IMR-90 (cell line): ENCODE measurements around the gene SLC22A16. TPM values are rescaled to one million over a fixed set of nuclear protein-coding genes. Genes with fewer than 3 reads are reported as not detected.

ENCODE experiments used
- ATAC-seq: fragments of 200-7000 bp; cut with Tn5 transposase; 2 replicates; pipeline ENCODE4 v1.9.1; 2020; ENCODE audit warnings: low read depth, mild to moderate bottlenecking, moderate library complexity
- BruUV-seq: library from RNA; stranded (reverse); fragments of 400-500 nt; replicated peaks from 2 replicates; lab custom pipeline; 2021; lab: Mats Ljungman, UMichigan
- CTCF ChIA-PET: fragments of 300-600 bp; formaldehyde crosslinking; extraction: SDS; loops from one replicate; lab custom pipeline; 2021; ENCODE audit warnings: antibody characterized with exemption; lab: Yijun Ruan, JAX
- POLR2A ChIA-PET: fragments of 300-600 bp; sonication (Branson Sonifier 250); formaldehyde crosslinking; loops from one replicate; lab custom pipeline; 2022; ENCODE audit warnings: antibody characterized with exemption; ENCODE audit not compliant: unreplicated experiment; lab: Charles Lee
- DNase-seq: peaks from one replicate; pipeline ENCODE4 v3.0.0; 2013
- H2AFZ ChIP-seq: replicated peaks from 2 replicates; pipeline ENCODE3; 2013; ENCODE audit warnings: low read length, mild to moderate bottlenecking; ENCODE audit not compliant: poor library complexity
- H2AK5ac ChIP-seq: 2 replicates; pipeline ENCODE4 v1.6.1; 2013; ENCODE audit warnings: low read depth, low read length, inconsistent platforms
- H2AK9ac ChIP-seq: replicated peaks from 2 replicates; pipeline ENCODE3; 2013; ENCODE audit warnings: mild to moderate bottlenecking, low read depth, low read length, moderate library complexity; ENCODE audit not compliant: poor library complexity
- H2BK120ac ChIP-seq: 2 replicates; pipeline ENCODE4 v1.6.1; 2013; ENCODE audit warnings: low read depth, low read length, inconsistent platforms
- H2BK15ac ChIP-seq: 3 replicates; pipeline ENCODE4 v1.6.1; 2013; ENCODE audit warnings: low read depth, low read length, inconsistent platforms
- H2BK20ac ChIP-seq: 2 replicates; pipeline ENCODE4 v1.6.1; 2013; ENCODE audit warnings: low read depth, mild to moderate bottlenecking, inconsistent platforms, low read length, moderate library complexity
- H2BK5ac ChIP-seq: 2 replicates; pipeline ENCODE4 v1.6.1; 2013; ENCODE audit warnings: mild to moderate bottlenecking, low read depth, low read length, inconsistent platforms; ENCODE audit not compliant: poor library complexity, severe bottlenecking
- H3K14ac ChIP-seq: replicated peaks from 2 replicates; pipeline ENCODE4 v1.6.1; 2013; ENCODE audit warnings: low read depth, low read length, inconsistent platforms
- H3K18ac ChIP-seq: 2 replicates; pipeline ENCODE4 v1.6.1; 2013; ENCODE audit warnings: low read depth, low read length, control low read depth
- H3K23ac ChIP-seq: 2 replicates; pipeline ENCODE4 v1.6.1; 2013; ENCODE audit warnings: low read depth, low read length, inconsistent platforms
- H3K27ac ChIP-seq: 2 replicates; pipeline ENCODE4 v1.5.1; 2013; ENCODE audit warnings: mild to moderate bottlenecking, control low read depth, low read length; ENCODE audit not compliant: insufficient read depth
- H3K27me3 ChIP-seq: 2 replicates; pipeline ENCODE4 v1.6.1; 2013; ENCODE audit warnings: low read length; ENCODE audit not compliant: control insufficient read depth, insufficient read depth
- H3K36me3 ChIP-seq: 2 replicates; pipeline ENCODE4 v1.6.1; 2013; ENCODE audit warnings: low read length, mixed read lengths; ENCODE audit not compliant: control insufficient read depth, insufficient read depth
- H3K4ac ChIP-seq: 2 replicates; pipeline ENCODE4 v1.6.1; 2013; ENCODE audit warnings: low read depth, low read length, inconsistent platforms
- H3K4me1 ChIP-seq: 2 replicates; pipeline ENCODE4 v1.6.1; 2013; ENCODE audit warnings: low read length, mixed read lengths; ENCODE audit not compliant: control insufficient read depth, insufficient read depth
- H3K4me2 ChIP-seq: 2 replicates; pipeline ENCODE4 v1.6.1; 2013; ENCODE audit warnings: low read depth, mild to moderate bottlenecking, control low read depth, low read length, moderate library complexity
- H3K4me3 ChIP-seq: 2 replicates; pipeline ENCODE4 v1.5.1; 2013; ENCODE audit warnings: low read depth, mild to moderate bottlenecking, control low read depth, low read length, moderate library complexity; ENCODE audit not compliant: insufficient read depth
- H3K56ac ChIP-seq: 2 replicates; pipeline ENCODE4 v1.6.1; 2013; ENCODE audit warnings: low read length, inconsistent platforms; ENCODE audit not compliant: insufficient read depth; ENCODE audit errors: extremely low read depth
- H3K79me1 ChIP-seq, 2 experiments: 2 replicates each; pipeline ENCODE4 v1.6.1; 2013; ENCODE audit warnings: low read length in 2 of 2, inconsistent platforms in 1 of 2, low read depth in 1 of 2
- H3K9ac ChIP-seq: 2 replicates; pipeline ENCODE4 v1.6.1; 2013; ENCODE audit warnings: low read depth, low read length, control low read depth
- H3K9me1 ChIP-seq: 2 replicates; pipeline ENCODE4 v1.6.1; 2013; ENCODE audit warnings: low read length, inconsistent platforms; ENCODE audit not compliant: insufficient read depth
- H3K9me3 ChIP-seq: 2 replicates; pipeline ENCODE4 v1.6.1; 2013; ENCODE audit warnings: low read length; ENCODE audit not compliant: control insufficient read depth, insufficient read depth
- H4K20me1 ChIP-seq: 2 replicates; pipeline ENCODE4 v1.6.1; 2013; ENCODE audit warnings: low read length, inconsistent platforms; ENCODE audit not compliant: insufficient read depth
- H4K5ac ChIP-seq: 2 replicates; pipeline ENCODE4 v1.6.1; 2013; ENCODE audit warnings: mild to moderate bottlenecking, low read depth, low read length, control low read depth
- H4K8ac ChIP-seq, 2 experiments: 2 replicates each; pipeline ENCODE4 v1.6.1; 2013; ENCODE audit warnings: low read depth in 2 of 2, low read length in 2 of 2, control low read depth in 1 of 2, inconsistent platforms in 1 of 2
- H4K91ac ChIP-seq: 2 replicates; pipeline ENCODE4 v1.6.1; 2013; ENCODE audit warnings: low read depth, low read length, inconsistent platforms; ENCODE audit not compliant: insufficient read depth
- BHLHE40 ChIP-seq: fragments of 150-350 bp; IDR thresholded peaks from 2 replicates; pipeline ENCODE4 v1.6.1; 2016; ENCODE audit warnings: mild to moderate bottlenecking, low read depth, low read length
- CEBPB ChIP-seq: IDR thresholded peaks from 2 replicates; pipeline ENCODE4 v1.6.1; 2012; ENCODE audit warnings: low read depth, low read length, improper control_type of control experiment
- FOS ChIP-seq: fragments of 150-350 bp; IDR thresholded peaks from 2 replicates; pipeline ENCODE4 v1.6.1; 2016; ENCODE audit warnings: low read depth, low read length
- MAFK ChIP-seq: IDR thresholded peaks from 2 replicates; pipeline ENCODE4 v1.6.1; 2012; ENCODE audit warnings: low read depth, low read length, improper control_type of control experiment
- NFE2L2 ChIP-seq: fragments of 150-350 bp; IDR thresholded peaks from 2 replicates; pipeline ENCODE4 v1.6.1; 2016; ENCODE audit warnings: low read depth, mild to moderate bottlenecking, low read length
- POLR2A ChIP-seq: IDR thresholded peaks from 2 replicates; pipeline ENCODE4 v1.6.1; 2012; ENCODE audit warnings: mild to moderate bottlenecking, low read depth, low read length
- RCOR1 ChIP-seq: IDR thresholded peaks from 2 replicates; pipeline ENCODE4 v1.6.1; 2012; ENCODE audit warnings: mild to moderate bottlenecking, low read length, improper control_type of control experiment; ENCODE audit not compliant: insufficient replicate concordance
- RFX5 ChIP-seq: IDR thresholded peaks from 2 replicates; pipeline ENCODE4 v1.8.0; 2012; ENCODE audit warnings: low read depth, mild to moderate bottlenecking, low read length, moderate library complexity
- SMC3 ChIP-seq: fragments of 150-350 bp; IDR thresholded peaks from 2 replicates; pipeline ENCODE4 v1.6.1; 2016; ENCODE audit warnings: low read depth, mild to moderate bottlenecking, antibody characterized with exemption, low read length, moderate library complexity
- WGBS, 2 experiments: methylation state at CpG; one replicate each; pipeline versions ENCODE4 v1.1.5 to v1.1.7; 2013; ENCODE audit warnings: missing lambda C conversion rate in 2 of 2; ENCODE audit not compliant: insufficient read length in 1 of 2; ENCODE audit errors: extremely low coverage in 2 of 2; 5-methylcytosine and 5-hydroxymethylcytosine counted together
- dilution Hi-C: fragments of 300-500 bp; cut with HindIII; formaldehyde crosslinking; loops from one replicate; pipeline ENCODE4 v1.14.3; 2018; ENCODE audit warnings: low sequenced_read_pairs; ENCODE audit not compliant: unreplicated experiment
- in situ Hi-C: fragments of 300-500 bp; cut with MboI; formaldehyde crosslinking; loops from 3 replicates; pipeline ENCODE4 v1.14.3; 2019; ENCODE audit warnings: low sequenced_read_pairs, inconsistent platforms, mixed read lengths
- intact Hi-C: fragments of 100-400 bp; cut with micrococcal nuclease; formaldehyde crosslinking; loops from 2 replicates; pipeline ENCODE4 v1.10.0; 2022
- polyA plus RNA-seq, 3 experiments: library from polyadenylated mRNA; depleted of rRNA; stranded (reverse); fragments of >200 nt; gene quantifications; 2 replicates each; pipeline ENCODE4 v1.2.3, GENCODE V29; 2012; ENCODE audit warnings: low replicate concordance in 1 of 3
- total RNA-seq: library from RNA; depleted of rRNA; stranded (reverse); fragments of >200 nt; gene quantifications from 2 replicates; pipeline ENCODE4 v1.2.3, GENCODE V29; 2012
- TF ChIP-seq, protein P1 (sequence below): fragments of 150-350 bp; IDR thresholded peaks from 2 replicates; pipeline ENCODE4 v1.6.1; 2016; ENCODE audit warnings: low read depth, mild to moderate bottlenecking, low read length, moderate library complexity, borderline replicate concordance
- TF ChIP-seq, protein P2 (sequence below): fragments of 150-350 bp; IDR thresholded peaks from 2 replicates; pipeline ENCODE4 v1.6.1; 2017; ENCODE audit warnings: mild to moderate bottlenecking, antibody characterized with exemption, low read length, low read depth
- TF ChIP-seq, protein P3 (sequence below): conservative IDR thresholded peaks from 2 replicates; pipeline ENCODE4 v1.5.1; 2012; ENCODE audit warnings: mild to moderate bottlenecking, low read depth, low read length, improper control_type of control experiment

Gene SLC22A16
- total and polyA plus RNA-seq, 2 of the 4 experiments (the other 2 are of a cell fraction) = not detected

DNA sequence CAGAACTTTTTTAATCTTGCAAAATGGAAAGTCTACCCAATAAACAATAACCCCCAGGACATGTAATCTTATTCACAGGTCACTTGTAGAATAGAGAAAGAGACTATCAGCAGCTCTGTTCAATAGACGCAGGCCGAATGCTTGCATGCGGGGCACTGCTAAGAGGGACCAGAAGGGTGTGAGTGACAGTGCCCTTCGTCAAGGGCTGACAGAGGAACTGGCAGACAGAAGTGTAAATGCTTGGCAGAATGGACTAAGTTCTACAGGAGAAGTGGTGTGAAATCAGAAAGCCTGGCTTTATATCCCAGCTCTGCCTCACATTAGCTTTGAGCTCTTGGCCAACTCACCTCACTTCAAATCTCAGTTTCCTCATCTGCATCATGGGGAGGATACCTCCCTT is 82.0 kb downstream of the SLC22A16 start:
- Histone ChIP-seq H4K8ac (no peak overlapping the region), H3K36me3 (no peaks in the 10 kb centered on the region), H2BK20ac (no peak overlapping the region), H3K9ac (no peak overlapping the region), H4K91ac (no peak overlapping the region), H4K5ac (no peak overlapping the region), H3K9me1 (0 out of 2 replicates have a peak, but pooled peaks cover 3% of the 10 kb centered on the region), H2AK9ac (no peak overlapping the region), H3K56ac (no peak overlapping the region), H3K4me1 (no peaks in the 10 kb centered on the region; the same call in 1 of the 2 replicates), H3K9me3 (no peaks in the 10 kb centered on the region), H3K4me2 (no peak overlapping the region), H3K27me3 (peaks cover 3% of the 10 kb centered on the region), H3K14ac (no peak overlapping the region; the same call in 1 of the 2 replicates), H2AK5ac (no peak overlapping the region), H2BK120ac (no peak overlapping the region), H3K18ac (no peak overlapping the region), H3K27ac (no peak overlapping the region), H3K79me1 (no peaks in the 10 kb centered on the region), H3K4me3 (no peak overlapping the region), H2BK5ac (no peak overlapping the region), H4K20me1 (no peaks in the 10 kb centered on the region), H2AFZ (no peak overlapping the region), H3K23ac (no peak overlapping the region), H3K4ac (no peak overlapping the region), H2BK15ac (no peak overlapping the region)
- ATAC-seq = no peak
- no TSS peak for BruUV-seq
- dilution Hi-C loops = no loop called here
- DNase-seq = no peak
- intact Hi-C loops = no loop called here
- 96% methylated on average over 3 of the region's 4 CpGs; no CpG with 5 or more reads in 1 of the 2 experiments for WGBS, 2 experiments
- CTCF ChIA-PET = no interaction called here
- POLR2A ChIA-PET = no interaction called here
- TF ChIP-seq CEBPB (no peak), MAFK (no peak), FOS (no peak), RFX5 (no peak), BHLHE40 (no peak), SMC3 (no peak), POLR2A (no peak), RCOR1 (no peak), NFE2L2 (no peak)
- TF ChIP-seq, protein P1, sequence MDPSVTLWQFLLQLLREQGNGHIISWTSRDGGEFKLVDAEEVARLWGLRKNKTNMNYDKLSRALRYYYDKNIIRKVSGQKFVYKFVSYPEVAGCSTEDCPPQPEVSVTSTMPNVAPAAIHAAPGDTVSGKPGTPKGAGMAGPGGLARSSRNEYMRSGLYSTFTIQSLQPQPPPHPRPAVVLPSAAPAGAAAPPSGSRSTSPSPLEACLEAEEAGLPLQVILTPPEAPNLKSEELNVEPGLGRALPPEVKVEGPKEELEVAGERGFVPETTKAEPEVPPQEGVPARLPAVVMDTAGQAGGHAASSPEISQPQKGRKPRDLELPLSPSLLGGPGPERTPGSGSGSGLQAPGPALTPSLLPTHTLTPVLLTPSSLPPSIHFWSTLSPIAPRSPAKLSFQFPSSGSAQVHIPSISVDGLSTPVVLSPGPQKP = no peak
- TF ChIP-seq, protein P2, sequence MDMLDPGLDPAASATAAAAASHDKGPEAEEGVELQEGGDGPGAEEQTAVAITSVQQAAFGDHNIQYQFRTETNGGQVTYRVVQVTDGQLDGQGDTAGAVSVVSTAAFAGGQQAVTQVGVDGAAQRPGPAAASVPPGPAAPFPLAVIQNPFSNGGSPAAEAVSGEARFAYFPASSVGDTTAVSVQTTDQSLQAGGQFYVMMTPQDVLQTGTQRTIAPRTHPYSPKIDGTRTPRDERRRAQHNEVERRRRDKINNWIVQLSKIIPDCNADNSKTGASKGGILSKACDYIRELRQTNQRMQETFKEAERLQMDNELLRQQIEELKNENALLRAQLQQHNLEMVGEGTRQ = no peak
- TF ChIP-seq, protein P3, sequence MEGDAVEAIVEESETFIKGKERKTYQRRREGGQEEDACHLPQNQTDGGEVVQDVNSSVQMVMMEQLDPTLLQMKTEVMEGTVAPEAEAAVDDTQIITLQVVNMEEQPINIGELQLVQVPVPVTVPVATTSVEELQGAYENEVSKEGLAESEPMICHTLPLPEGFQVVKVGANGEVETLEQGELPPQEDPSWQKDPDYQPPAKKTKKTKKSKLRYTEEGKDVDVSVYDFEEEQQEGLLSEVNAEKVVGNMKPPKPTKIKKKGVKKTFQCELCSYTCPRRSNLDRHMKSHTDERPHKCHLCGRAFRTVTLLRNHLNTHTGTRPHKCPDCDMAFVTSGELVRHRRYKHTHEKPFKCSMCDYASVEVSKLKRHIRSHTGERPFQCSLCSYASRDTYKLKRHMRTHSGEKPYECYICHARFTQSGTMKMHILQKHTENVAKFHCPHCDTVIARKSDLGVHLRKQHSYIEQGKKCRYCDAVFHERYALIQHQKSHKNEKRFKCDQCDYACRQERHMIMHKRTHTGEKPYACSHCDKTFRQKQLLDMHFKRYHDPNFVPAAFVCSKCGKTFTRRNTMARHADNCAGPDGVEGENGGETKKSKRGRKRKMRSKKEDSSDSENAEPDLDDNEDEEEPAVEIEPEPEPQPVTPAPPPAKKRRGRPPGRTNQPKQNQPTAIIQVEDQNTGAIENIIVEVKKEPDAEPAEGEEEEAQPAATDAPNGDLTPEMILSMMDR = no peak
- in situ Hi-C loops = loop anchor here (5.0 kb wide), 2 partner anchors 342 to 692 kb away; no protein-coding TSS in a partner anchor
